Colonic mucosa (tissue), 4 donors: ENCODE measurements around the gene HTR3A. TPM values are rescaled to one million over a fixed set of nuclear protein-coding genes. Genes with fewer than 3 reads are reported as not detected.

Experiments used
- DNase-seq: peaks from one replicate; pipeline ENCODE4 v3.0.0-alpha.2; 2020
- H3K27ac ChIP-seq: fragments of 200-600 bp; one replicate; pipeline ENCODE4 v1.8.0; 2021
- H3K27me3 ChIP-seq: fragments of 200-600 bp; one replicate; pipeline ENCODE4 v1.8.0; 2021
- H3K36me3 ChIP-seq: fragments of 200-600 bp; one replicate; pipeline ENCODE4 v1.8.0; 2021
- H3K4me1 ChIP-seq: fragments of 200-600 bp; one replicate; pipeline ENCODE4 v1.8.0; 2021; ENCODE audit warnings: mild to moderate bottlenecking
- H3K4me3 ChIP-seq: fragments of 200-600 bp; one replicate; pipeline ENCODE4 v1.8.0; 2021
- H3K9ac ChIP-seq, 2 donors: one replicate each; pipeline ENCODE4 v1.7.0; 2013; ENCODE audit warnings: control low read depth in 2 of 2, low read depth in 2 of 2, low read length in 2 of 2
- H3K9me3 ChIP-seq: fragments of 200-600 bp; one replicate; pipeline ENCODE4 v1.8.0; 2021
- CTCF ChIP-seq: fragments of 200-600 bp; IDR thresholded peaks from one replicate; pipeline ENCODE4 v1.8.0; 2022; ENCODE audit warnings: antibody characterized with exemption, mild to moderate bottlenecking
- intact Hi-C: fragments of 100-400 bp; cut with DNase I; formaldehyde crosslinking; loops from one replicate; pipeline ENCODE4 v1.14.1; 2022
- total RNA-seq, 2 donors: library from RNA; stranded (reverse); fragmentation: NEBNext Ultra II Directional in 1 of 2; extraction: Animal tissue kit (Norgen Biotek cat#: 25700) in 1 of 2; gene quantifications; one replicate each; pipeline ENCODE4 v1.2.1, GENCODE V29; 2021
- donor health status: healthy.
- donor health status: DM: no; HTN: no; CAD: no.
- donor health status: DM: no; HTN: no; CAD: no.

Gene HTR3A
- total RNA-seq, 2 donors from 2014 or later, result 0.90 TPM; not detected in 1

DNA sequence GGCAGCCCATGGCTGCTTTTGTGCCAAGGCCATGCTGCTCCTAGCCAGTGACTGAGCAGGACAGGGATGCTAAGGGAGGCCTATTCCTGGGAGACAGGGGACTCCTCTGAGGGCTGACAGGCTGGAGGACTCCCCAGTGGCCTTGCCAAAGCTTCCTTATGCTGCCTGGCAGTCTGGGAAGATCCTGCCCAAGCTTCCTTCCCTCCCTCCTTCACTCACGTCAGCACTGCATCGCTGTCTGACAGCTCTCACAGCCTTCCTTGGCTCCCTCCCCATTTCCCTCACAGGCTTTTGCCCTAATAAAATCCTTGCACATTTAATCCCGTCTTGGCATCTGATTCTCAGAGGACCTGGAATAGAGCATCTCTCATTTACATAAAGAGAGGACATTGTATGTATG is 26.5 kb downstream of the HTR3A start:
- no peak overlapping the region for H3K4me3 ChIP-seq
- intact Hi-C loops, result no loop called here
- no peak overlapping the region for H3K9ac ChIP-seq
- H3K9me3 ChIP-seq, result no peaks in the 10 kb centered on the region
- H3K36me3 ChIP-seq, result no peaks in the 10 kb centered on the region
- H3K27me3 ChIP-seq, result no peaks in the 10 kb centered on the region
- TF ChIP-seq CTCF, result no peak
- DNase-seq, result no peak
- H3K27ac ChIP-seq, result no peak overlapping the region
- H3K4me1 ChIP-seq, result no peaks in the 10 kb centered on the region

- H3K4me3 ChIP-seq, result no peak overlapping the region
- no peaks in the 10 kb centered on the region for H3K36me3 ChIP-seq
- H3K4me1 ChIP-seq, result no peaks in the 10 kb centered on the region
- no peak overlapping the region for H3K27ac ChIP-seq
- H3K27me3 ChIP-seq, result no peaks in the 10 kb centered on the region
- intact Hi-C loops, result no loop called here
- H3K9ac ChIP-seq, result no peak overlapping the region
- no peaks in the 10 kb centered on the region for H3K9me3 ChIP-seq
- TF ChIP-seq CTCF, result no peak
- no peak for DNase-seq
Observed at GRCh38 chr11:114008331-114008730, 33.4 kb downstream of the HTR3A start.

- Histone ChIP-seq H3K27me3 (no peaks in the 10 kb centered on the region), H3K4me1 (no peaks in the 10 kb centered on the region), H3K4me3 (no peak overlapping the region), H3K36me3 (no peaks in the 10 kb centered on the region), H3K9me3 (no peaks in the 10 kb centered on the region), H3K9ac (no peak overlapping the region), H3K27ac (no peak overlapping the region)
- intact Hi-C loops, result no loop called here
- no peak for DNase-seq
- TF ChIP-seq CTCF, result no peak
Observed at GRCh38 chr11:114010931-114011330, 36.0 kb downstream of the HTR3A start.

DNA sequence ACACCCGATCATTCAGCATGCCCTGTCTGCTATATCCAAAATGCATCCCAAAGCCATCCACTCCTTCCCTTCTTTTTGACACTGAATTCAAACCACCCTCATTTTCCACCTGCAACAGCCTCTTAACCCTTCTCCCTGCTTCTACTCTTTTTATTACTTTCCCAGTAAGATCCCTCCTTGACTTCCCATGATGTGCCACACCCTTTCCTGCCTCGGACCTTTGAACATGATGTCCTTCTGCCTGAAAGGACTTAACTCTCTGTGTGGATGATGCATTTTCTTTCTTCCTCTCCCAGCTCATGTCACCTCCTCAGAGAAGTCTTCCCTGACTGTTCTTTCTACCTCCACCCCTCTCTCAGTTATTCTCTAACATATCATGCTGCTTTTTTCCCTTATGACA is 36.5 kb downstream of the HTR3A start:
- no peaks in the 10 kb centered on the region for H3K27me3 ChIP-seq
- no peak for TF ChIP-seq CTCF
- no peak overlapping the region for H3K4me3 ChIP-seq
- H3K9ac ChIP-seq, result no peak overlapping the region
- no peak for DNase-seq
- no peaks in the 10 kb centered on the region for H3K4me1 ChIP-seq
- H3K27ac ChIP-seq, result no peak overlapping the region
- H3K36me3 ChIP-seq, result no peaks in the 10 kb centered on the region
- no peaks in the 10 kb centered on the region for H3K9me3 ChIP-seq
- intact Hi-C loops, result no loop called here

- Histone ChIP-seq H3K27me3 (no peaks in the 10 kb centered on the region), H3K36me3 (no peaks in the 10 kb centered on the region), H3K4me3 (no peak overlapping the region), H3K9ac (no peak overlapping the region), H3K4me1 (no peaks in the 10 kb centered on the region), H3K9me3 (no peaks in the 10 kb centered on the region), H3K27ac (no peak overlapping the region)
- intact Hi-C loops, result no loop called here
- TF ChIP-seq CTCF, result no peak
- no peak for DNase-seq
Observed at GRCh38 chr11:114015117-114015516, 40.2 kb downstream of the HTR3A start.

- Histone ChIP-seq H3K27me3 (no peaks in the 10 kb centered on the region), H3K4me3 (no peak overlapping the region), H3K36me3 (no peaks in the 10 kb centered on the region), H3K4me1 (no peaks in the 10 kb centered on the region), H3K27ac (no peak overlapping the region), H3K9ac (no peak overlapping the region), H3K9me3 (no peaks in the 10 kb centered on the region)
- intact Hi-C loops, result no loop called here
- no peak for DNase-seq
- TF ChIP-seq CTCF, result no peak
Observed at GRCh38 chr11:114016986-114017385, 42.1 kb downstream of the HTR3A start.
